Measurements from ENCODE around the gene LUZP1.

The LUZP1 gene

GRCh38 chr1:23080885-23081284 lies 87.8 kb downstream of the LUZP1 start:
- DNase-seq: no peak

- no peak for DNase-seq
Observed at GRCh38 chr1:23079025-23079424, 89.6 kb downstream of the LUZP1 start.

- no peak for DNase-seq
Observed at GRCh38 chr1:23074012-23074411, 94.6 kb downstream of the LUZP1 start.

GRCh38 chr1:23069675-23070074 lies 99.0 kb downstream of the LUZP1 start:
- DNase-seq: no peak

- DNase-seq: no peak
Observed at GRCh38 chr1:23069149-23069548, 99.5 kb downstream of the LUZP1 start.

GRCh38 chr1:23066075-23066474 lies 102.6 kb downstream of the LUZP1 start:
- DNase-seq: no peak

- no peak for DNase-seq
Observed at GRCh38 chr1:23065385-23065784, 103.3 kb downstream of the LUZP1 start.

GRCh38 chr1:23062271-23062670 lies 106.4 kb downstream of the LUZP1 start:
- no peak for DNase-seq

- no peak for DNase-seq
Observed at GRCh38 chr1:23057301-23057700, 111.4 kb downstream of the LUZP1 start.

- no peak for DNase-seq
Observed at GRCh38 chr1:23051290-23051909, 117.3 kb downstream of the LUZP1 start.

- no peak for DNase-seq
Observed at GRCh38 chr1:23050201-23050600, 118.5 kb downstream of the LUZP1 start.

GRCh38 chr1:23044035-23044434 lies 124.6 kb downstream of the LUZP1 start:
- no peak for DNase-seq

- no peak for DNase-seq
Observed at GRCh38 chr1:23040509-23040908, 128.1 kb downstream of the LUZP1 start.

- no peak for DNase-seq
Observed at GRCh38 chr1:23039308-23039826, 129.3 kb downstream of the LUZP1 start.

GRCh38 chr1:23037081-23037740 lies 131.4 kb downstream of the LUZP1 start:
- no peak for DNase-seq

- no peak for DNase-seq
Observed at GRCh38 chr1:23035823-23036452, 132.7 kb downstream of the LUZP1 start.
